IMR-90 (cell line): ENCODE data around the gene SCNN1B. TPM values are rescaled to one million over a fixed set of nuclear protein-coding genes. Genes with fewer than 3 reads are reported as not detected.

Experiments
- ATAC-seq: fragments of 200-7000 bp; cut with Tn5 transposase; 2 replicates; pipeline ENCODE4 v1.9.1; 2020; ENCODE audit warnings: low read depth, mild to moderate bottlenecking, moderate library complexity
- BruUV-seq: library from RNA; stranded (reverse); fragments of 400-500 nt; replicated peaks from 2 replicates; lab custom pipeline; 2021; lab: Mats Ljungman, UMichigan
- CTCF ChIA-PET: fragments of 300-600 bp; formaldehyde crosslinking; extraction: SDS; loops from one replicate; lab custom pipeline; 2021; ENCODE audit warnings: antibody characterized with exemption; lab: Yijun Ruan, JAX
- POLR2A ChIA-PET: fragments of 300-600 bp; sonication (Branson Sonifier 250); formaldehyde crosslinking; loops from one replicate; lab custom pipeline; 2022; ENCODE audit warnings: antibody characterized with exemption; ENCODE audit not compliant: unreplicated experiment; lab: Charles Lee
- DNase-seq: peaks from one replicate; pipeline ENCODE4 v3.0.0; 2013
- H2AFZ ChIP-seq: replicated peaks from 2 replicates; pipeline ENCODE3; 2013; ENCODE audit warnings: low read length, mild to moderate bottlenecking; ENCODE audit not compliant: poor library complexity
- H2AK5ac ChIP-seq: 2 replicates; pipeline ENCODE4 v1.6.1; 2013; ENCODE audit warnings: low read depth, low read length, inconsistent platforms
- H2AK9ac ChIP-seq: replicated peaks from 2 replicates; pipeline ENCODE3; 2013; ENCODE audit warnings: mild to moderate bottlenecking, low read depth, low read length, moderate library complexity; ENCODE audit not compliant: poor library complexity
- H2BK120ac ChIP-seq: 2 replicates; pipeline ENCODE4 v1.6.1; 2013; ENCODE audit warnings: low read depth, low read length, inconsistent platforms
- H2BK15ac ChIP-seq: 3 replicates; pipeline ENCODE4 v1.6.1; 2013; ENCODE audit warnings: low read depth, low read length, inconsistent platforms
- H2BK20ac ChIP-seq: 2 replicates; pipeline ENCODE4 v1.6.1; 2013; ENCODE audit warnings: low read depth, mild to moderate bottlenecking, inconsistent platforms, low read length, moderate library complexity
- H2BK5ac ChIP-seq: 2 replicates; pipeline ENCODE4 v1.6.1; 2013; ENCODE audit warnings: mild to moderate bottlenecking, low read depth, low read length, inconsistent platforms; ENCODE audit not compliant: poor library complexity, severe bottlenecking
- H3K14ac ChIP-seq: replicated peaks from 2 replicates; pipeline ENCODE4 v1.6.1; 2013; ENCODE audit warnings: low read depth, low read length, inconsistent platforms
- H3K18ac ChIP-seq: 2 replicates; pipeline ENCODE4 v1.6.1; 2013; ENCODE audit warnings: low read depth, low read length, control low read depth
- H3K23ac ChIP-seq: 2 replicates; pipeline ENCODE4 v1.6.1; 2013; ENCODE audit warnings: low read depth, low read length, inconsistent platforms
- H3K27ac ChIP-seq: 2 replicates; pipeline ENCODE4 v1.5.1; 2013; ENCODE audit warnings: mild to moderate bottlenecking, control low read depth, low read length; ENCODE audit not compliant: insufficient read depth
- H3K27me3 ChIP-seq: 2 replicates; pipeline ENCODE4 v1.6.1; 2013; ENCODE audit warnings: low read length; ENCODE audit not compliant: control insufficient read depth, insufficient read depth
- H3K36me3 ChIP-seq: 2 replicates; pipeline ENCODE4 v1.6.1; 2013; ENCODE audit warnings: low read length, mixed read lengths; ENCODE audit not compliant: control insufficient read depth, insufficient read depth
- H3K4ac ChIP-seq: 2 replicates; pipeline ENCODE4 v1.6.1; 2013; ENCODE audit warnings: low read depth, low read length, inconsistent platforms
- H3K4me1 ChIP-seq: 2 replicates; pipeline ENCODE4 v1.6.1; 2013; ENCODE audit warnings: low read length, mixed read lengths; ENCODE audit not compliant: control insufficient read depth, insufficient read depth
- H3K4me2 ChIP-seq: 2 replicates; pipeline ENCODE4 v1.6.1; 2013; ENCODE audit warnings: low read depth, mild to moderate bottlenecking, control low read depth, low read length, moderate library complexity
- H3K4me3 ChIP-seq: 2 replicates; pipeline ENCODE4 v1.5.1; 2013; ENCODE audit warnings: low read depth, mild to moderate bottlenecking, control low read depth, low read length, moderate library complexity; ENCODE audit not compliant: insufficient read depth
- H3K56ac ChIP-seq: 2 replicates; pipeline ENCODE4 v1.6.1; 2013; ENCODE audit warnings: low read length, inconsistent platforms; ENCODE audit not compliant: insufficient read depth; ENCODE audit errors: extremely low read depth
- H3K79me1 ChIP-seq, 2 experiments: 2 replicates each; pipeline ENCODE4 v1.6.1; 2013; ENCODE audit warnings: low read length in 2 of 2, inconsistent platforms in 1 of 2, low read depth in 1 of 2
- H3K9ac ChIP-seq: 2 replicates; pipeline ENCODE4 v1.6.1; 2013; ENCODE audit warnings: low read depth, low read length, control low read depth
- H3K9me1 ChIP-seq: 2 replicates; pipeline ENCODE4 v1.6.1; 2013; ENCODE audit warnings: low read length, inconsistent platforms; ENCODE audit not compliant: insufficient read depth
- H3K9me3 ChIP-seq: 2 replicates; pipeline ENCODE4 v1.6.1; 2013; ENCODE audit warnings: low read length; ENCODE audit not compliant: control insufficient read depth, insufficient read depth
- H4K20me1 ChIP-seq: 2 replicates; pipeline ENCODE4 v1.6.1; 2013; ENCODE audit warnings: low read length, inconsistent platforms; ENCODE audit not compliant: insufficient read depth
- H4K5ac ChIP-seq: 2 replicates; pipeline ENCODE4 v1.6.1; 2013; ENCODE audit warnings: mild to moderate bottlenecking, low read depth, low read length, control low read depth
- H4K8ac ChIP-seq, 2 experiments: 2 replicates each; pipeline ENCODE4 v1.6.1; 2013; ENCODE audit warnings: low read depth in 2 of 2, low read length in 2 of 2, control low read depth in 1 of 2, inconsistent platforms in 1 of 2
- H4K91ac ChIP-seq: 2 replicates; pipeline ENCODE4 v1.6.1; 2013; ENCODE audit warnings: low read depth, low read length, inconsistent platforms; ENCODE audit not compliant: insufficient read depth
- BHLHE40 ChIP-seq: fragments of 150-350 bp; IDR thresholded peaks from 2 replicates; pipeline ENCODE4 v1.6.1; 2016; ENCODE audit warnings: mild to moderate bottlenecking, low read depth, low read length
- CEBPB ChIP-seq: IDR thresholded peaks from 2 replicates; pipeline ENCODE4 v1.6.1; 2012; ENCODE audit warnings: low read depth, low read length, improper control_type of control experiment
- CHD1 ChIP-seq: IDR thresholded peaks from 2 replicates; pipeline ENCODE4 v1.6.1; 2012; ENCODE audit warnings: low read depth, low read length, improper control_type of control experiment
- MAFK ChIP-seq: IDR thresholded peaks from 2 replicates; pipeline ENCODE4 v1.6.1; 2012; ENCODE audit warnings: low read depth, low read length, improper control_type of control experiment
- POLR2A ChIP-seq: IDR thresholded peaks from 2 replicates; pipeline ENCODE4 v1.6.1; 2012; ENCODE audit warnings: mild to moderate bottlenecking, low read depth, low read length
- RFX5 ChIP-seq: IDR thresholded peaks from 2 replicates; pipeline ENCODE4 v1.8.0; 2012; ENCODE audit warnings: low read depth, mild to moderate bottlenecking, low read length, moderate library complexity
- WGBS, 2 experiments: methylation state at CpG; one replicate each; pipeline versions ENCODE4 v1.1.5 to v1.1.7; 2013; ENCODE audit warnings: missing lambda C conversion rate in 2 of 2; ENCODE audit not compliant: insufficient read length in 1 of 2; ENCODE audit errors: extremely low coverage in 2 of 2; 5-methylcytosine and 5-hydroxymethylcytosine counted together
- dilution Hi-C: fragments of 300-500 bp; cut with HindIII; formaldehyde crosslinking; loops from one replicate; pipeline ENCODE4 v1.14.3; 2018; ENCODE audit warnings: low sequenced_read_pairs; ENCODE audit not compliant: unreplicated experiment
- in situ Hi-C: fragments of 300-500 bp; cut with MboI; formaldehyde crosslinking; loops from 3 replicates; pipeline ENCODE4 v1.14.3; 2019; ENCODE audit warnings: low sequenced_read_pairs, inconsistent platforms, mixed read lengths
- intact Hi-C: fragments of 100-400 bp; cut with micrococcal nuclease; formaldehyde crosslinking; loops from 2 replicates; pipeline ENCODE4 v1.10.0; 2022
- polyA plus RNA-seq, 3 experiments: library from polyadenylated mRNA; depleted of rRNA; stranded (reverse); fragments of >200 nt; gene quantifications; 2 replicates each; pipeline ENCODE4 v1.2.3, GENCODE V29; 2012; ENCODE audit warnings: low replicate concordance in 1 of 3
- total RNA-seq: library from RNA; depleted of rRNA; stranded (reverse); fragments of >200 nt; gene quantifications from 2 replicates; pipeline ENCODE4 v1.2.3, GENCODE V29; 2012
- TF ChIP-seq, protein P1 (sequence below): conservative IDR thresholded peaks from 2 replicates; pipeline ENCODE4 v1.5.1; 2012; ENCODE audit warnings: mild to moderate bottlenecking, low read depth, low read length, improper control_type of control experiment
- TF ChIP-seq, protein P2 (sequence below): fragments of 150-350 bp; IDR thresholded peaks from 2 replicates; pipeline ENCODE4 v1.6.1; 2017; ENCODE audit warnings: mild to moderate bottlenecking, antibody characterized with exemption, low read length, low read depth

The SCNN1B gene
- total and polyA plus RNA-seq, 2 of the 4 experiments (the other 2 are of a cell fraction) = not detected

DNA sequence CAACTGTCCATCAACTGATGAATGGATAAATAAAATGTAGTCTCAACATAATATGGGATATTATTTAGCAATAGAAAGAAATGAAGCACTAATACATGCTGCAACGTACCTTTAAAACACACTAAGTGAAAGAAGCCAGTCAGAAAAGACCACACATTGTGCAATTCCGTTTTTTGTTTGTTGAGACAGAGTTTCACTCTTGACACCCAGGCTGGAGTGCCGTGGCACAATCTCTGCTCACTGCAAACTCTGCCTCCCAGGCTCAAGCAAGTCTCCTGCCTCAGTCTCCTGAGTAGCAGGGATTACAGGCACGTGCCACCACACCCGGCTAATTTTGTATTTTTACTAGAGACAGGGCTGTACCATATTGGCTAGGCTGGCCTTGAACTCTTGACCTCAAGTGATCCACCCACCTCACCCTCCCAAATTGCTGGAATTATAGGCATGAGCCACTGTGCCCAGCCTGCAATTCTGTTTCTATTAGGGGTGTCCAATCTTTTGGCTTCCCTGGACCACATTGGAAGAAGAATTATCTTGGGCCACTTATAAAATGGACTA is 40.1 kb downstream of the SCNN1B start:
- no peaks in the 10 kb centered on the region for H4K20me1 ChIP-seq
- no peak overlapping the region for H3K56ac ChIP-seq
- no peaks in the 10 kb centered on the region for H3K36me3 ChIP-seq
- H3K14ac ChIP-seq = no peak overlapping the region
- no peak overlapping the region for H4K91ac ChIP-seq
- CTCF ChIA-PET = no interaction called here
- H3K18ac ChIP-seq = no peak overlapping the region
- H4K8ac ChIP-seq = no peak overlapping the region
- intact Hi-C loops = no loop called here
- H3K27me3 ChIP-seq = peaks cover 4% of the 10 kb centered on the region; the same call in 1 of the 2 replicates
- H3K4me1 ChIP-seq = no peaks in the 10 kb centered on the region
- no peaks in the 10 kb centered on the region for H3K9me1 ChIP-seq
- BruUV-seq = no TSS peak
- no peak overlapping the region for H2BK5ac ChIP-seq
- in situ Hi-C loops = no loop called here
- no peaks in the 10 kb centered on the region for H3K79me1 ChIP-seq
- H2BK120ac ChIP-seq = no peak overlapping the region
- dilution Hi-C loops = no loop called here
- TF ChIP-seq CEBPB = no peak
- no peak for TF ChIP-seq MAFK
- no peak for TF ChIP-seq BHLHE40
- TF ChIP-seq, protein P1, sequence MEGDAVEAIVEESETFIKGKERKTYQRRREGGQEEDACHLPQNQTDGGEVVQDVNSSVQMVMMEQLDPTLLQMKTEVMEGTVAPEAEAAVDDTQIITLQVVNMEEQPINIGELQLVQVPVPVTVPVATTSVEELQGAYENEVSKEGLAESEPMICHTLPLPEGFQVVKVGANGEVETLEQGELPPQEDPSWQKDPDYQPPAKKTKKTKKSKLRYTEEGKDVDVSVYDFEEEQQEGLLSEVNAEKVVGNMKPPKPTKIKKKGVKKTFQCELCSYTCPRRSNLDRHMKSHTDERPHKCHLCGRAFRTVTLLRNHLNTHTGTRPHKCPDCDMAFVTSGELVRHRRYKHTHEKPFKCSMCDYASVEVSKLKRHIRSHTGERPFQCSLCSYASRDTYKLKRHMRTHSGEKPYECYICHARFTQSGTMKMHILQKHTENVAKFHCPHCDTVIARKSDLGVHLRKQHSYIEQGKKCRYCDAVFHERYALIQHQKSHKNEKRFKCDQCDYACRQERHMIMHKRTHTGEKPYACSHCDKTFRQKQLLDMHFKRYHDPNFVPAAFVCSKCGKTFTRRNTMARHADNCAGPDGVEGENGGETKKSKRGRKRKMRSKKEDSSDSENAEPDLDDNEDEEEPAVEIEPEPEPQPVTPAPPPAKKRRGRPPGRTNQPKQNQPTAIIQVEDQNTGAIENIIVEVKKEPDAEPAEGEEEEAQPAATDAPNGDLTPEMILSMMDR = no peak
- TF ChIP-seq RFX5 = no peak
- TF ChIP-seq CHD1 = no peak
- TF ChIP-seq, protein P2, sequence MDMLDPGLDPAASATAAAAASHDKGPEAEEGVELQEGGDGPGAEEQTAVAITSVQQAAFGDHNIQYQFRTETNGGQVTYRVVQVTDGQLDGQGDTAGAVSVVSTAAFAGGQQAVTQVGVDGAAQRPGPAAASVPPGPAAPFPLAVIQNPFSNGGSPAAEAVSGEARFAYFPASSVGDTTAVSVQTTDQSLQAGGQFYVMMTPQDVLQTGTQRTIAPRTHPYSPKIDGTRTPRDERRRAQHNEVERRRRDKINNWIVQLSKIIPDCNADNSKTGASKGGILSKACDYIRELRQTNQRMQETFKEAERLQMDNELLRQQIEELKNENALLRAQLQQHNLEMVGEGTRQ = no peak
- TF ChIP-seq POLR2A = no peak
- H3K23ac ChIP-seq = no peak overlapping the region
- no peak overlapping the region for H2BK20ac ChIP-seq
- H3K9me3 ChIP-seq = no peaks in the 10 kb centered on the region
- no peak overlapping the region for H2AK5ac ChIP-seq
- no peak overlapping the region for H2AFZ ChIP-seq
- H3K9ac ChIP-seq = no peak overlapping the region
- no peak overlapping the region for H3K4ac ChIP-seq
- no peak overlapping the region for H2BK15ac ChIP-seq
- POLR2A ChIA-PET = interaction anchor here (0.6 kb wide), 1 partner anchor 106 kb away, joined by 3 read pairs; no protein-coding TSS in a partner anchor
- H2AK9ac ChIP-seq = no peak overlapping the region
- no peak overlapping the region for H3K27ac ChIP-seq
- DNase-seq (no peak), ATAC-seq (no peak)
- 27% methylated on average over 3 of the region's 5 CpGs; no CpG with 5 or more reads in 1 of the 2 experiments for WGBS, 2 experiments
- no peak overlapping the region for H3K4me2 ChIP-seq
- no peak overlapping the region for H3K4me3 ChIP-seq
- H4K5ac ChIP-seq = no peak overlapping the region
